Tibial nerve (tissue), 4 donors: ENCODE results near the gene MYCL. TPM values are rescaled to one million over a fixed set of nuclear protein-coding genes. Genes with fewer than 3 reads are reported as not detected.
"Not testable (repeated sequence)": the region's sequence is repeated elsewhere in the genome, so short reads cannot be mapped to it uniquely, and the experiment has no call there.

ENCODE experiments used
- DNase-seq, 2 donors: peaks; one replicate each; pipeline ENCODE4 v3.0.0-alpha.2; 2019; ENCODE audit warnings: low spot score in 2 of 2
- H3K27ac ChIP-seq, 4 donors: fragments of 200-600 bp; sonication (generic) in 3 of 4; one replicate each; pipeline ENCODE4 v1.5.1; 2017 to 2019; ENCODE audit warnings: mild to moderate bottlenecking in 1 of 4
- H3K27me3 ChIP-seq, 2 donors: fragments of 200-600 bp; sonication (generic) in 1 of 2; one replicate each; pipeline versions ENCODE4 v1.5.1 to v1.6.0; 2017 to 2019
- H3K36me3 ChIP-seq, 3 donors: fragments of 200-600 bp; sonication (generic); one replicate each; pipeline ENCODE4 v1.5.1; 2018 to 2019
- H3K4me1 ChIP-seq, 4 donors: fragments of 200-600 bp; sonication (generic) in 3 of 4; one replicate each; pipeline ENCODE4 v1.5.1; 2017 to 2019
- H3K4me3 ChIP-seq, 4 donors: fragments of 200-600 bp; sonication (generic) in 3 of 4; one replicate each; pipeline ENCODE4 v1.5.1; 2017 to 2019; ENCODE audit warnings: mild to moderate bottlenecking in 1 of 4, moderate library complexity in 1 of 4
- H3K9me3 ChIP-seq, 4 donors: fragments of 200-600 bp; sonication (generic) in 3 of 4; one replicate each; pipeline ENCODE4 v1.5.1; 2017 to 2019
- CTCF ChIP-seq, 5 experiments: fragments of 200-600 bp in 3 of 5; fragments of 450-650 bp in 2 of 5; sonication (generic) in 3 of 5; IDR thresholded peaks; one replicate each; pipeline ENCODE4 v1.5.1; 2016 to 2019; ENCODE audit warnings: antibody characterized with exemption in 5 of 5, mild to moderate bottlenecking in 3 of 5, moderate library complexity in 2 of 5
- EP300 ChIP-seq, 2 donors: sonication (generic); formaldehyde crosslinking; IDR thresholded peaks; one replicate each; pipeline ENCODE4 v1.6.1; 2017; ENCODE audit warnings: antibody characterized with exemption in 2 of 2, mild to moderate bottlenecking in 1 of 2
- POLR2A ChIP-seq, 2 donors: fragments of 450-650 bp; IDR thresholded peaks; one replicate each; pipeline ENCODE4 v1.6.1; 2017; ENCODE audit warnings: antibody characterized with exemption in 2 of 2, mild to moderate bottlenecking in 2 of 2, moderate library complexity in 2 of 2
- WGBS, 2 donors: methylation state at CpG; one replicate each; pipeline ENCODE4 v1.1.5; 2018; 5-methylcytosine and 5-hydroxymethylcytosine counted together
- total RNA-seq, 4 donors: library from RNA; depleted of rRNA; stranded (reverse); fragments of >200 nt; gene quantifications; one replicate each; pipeline ENCODE4 v1.1.0, GENCODE V29; 2016

Gene MYCL
- total RNA-seq, 4 donors from 2014 or later = 0.30 to 1.8 (median 0.86) TPM

DNA sequence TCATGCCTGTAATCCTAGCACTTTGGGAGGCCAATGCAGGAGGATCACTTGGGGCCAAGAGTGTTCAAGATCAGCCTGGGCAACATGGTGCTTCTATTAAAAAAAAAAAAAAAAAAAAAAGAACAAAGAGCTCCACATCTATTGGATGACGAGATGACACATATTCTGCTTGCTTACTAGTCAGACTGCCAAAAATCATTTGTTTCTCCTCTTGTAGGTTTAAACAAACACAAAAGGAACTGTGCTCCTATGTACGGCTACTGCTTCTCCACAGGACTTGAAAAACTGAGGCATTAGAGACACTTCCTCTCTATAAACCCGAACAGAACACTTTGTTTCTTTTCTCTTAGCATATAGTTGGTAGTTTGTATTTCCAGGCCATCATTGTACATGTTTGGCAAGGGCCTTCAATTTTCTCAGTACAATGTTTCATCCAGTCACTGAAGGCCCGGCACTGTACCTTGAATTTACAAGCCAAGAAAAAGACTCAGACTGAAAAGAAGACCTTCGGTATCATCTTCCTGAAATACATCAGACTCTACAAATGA, 24.4 kb downstream of the MYCL start:
- DNase-seq = no peak
- H3K36me3 ChIP-seq = no peaks in the 10 kb centered on the region
- no peaks in the 10 kb centered on the region for H3K9me3 ChIP-seq
- peaks cover 3 to 60% (median 13%) of the 10 kb centered on the region in 4 donors for H3K4me1 ChIP-seq
- H3K27me3 ChIP-seq = no peaks in the 10 kb centered on the region
- TF ChIP-seq CTCF (IDR thresholded peaks at IDR 0.05) = no peak
- TF ChIP-seq EP300 (IDR thresholded peaks at IDR 0.05) = no peak
- TF ChIP-seq POLR2A (IDR thresholded peaks at IDR 0.05) = no peak
- no peak overlapping the region for H3K4me3 ChIP-seq
- 59 to 62% methylated on average over 5 of the region's 5 CpGs for WGBS, 2 donors
- no peak overlapping the region for H3K27ac ChIP-seq

- Histone ChIP-seq H3K9me3 (no peaks in the 10 kb centered on the region), H3K27me3 (no peaks in the 10 kb centered on the region), H3K27ac (no peak overlapping the region), H3K4me3 (no peak overlapping the region), H3K4me1 (peaks cover 0 to 48% (median 8%) of the 10 kb centered on the region in 4 donors), H3K36me3 (no peaks in the 10 kb centered on the region)
- TF ChIP-seq CTCF (IDR thresholded peaks at IDR 0.05) (no peak), POLR2A (IDR thresholded peaks at IDR 0.05) (no peak), EP300 (IDR thresholded peaks at IDR 0.05) (no peak)
- no peak for DNase-seq
These were observed 25.6 kb downstream of the MYCL start for GRCh38 chr1:39876144-39876543.

DNA sequence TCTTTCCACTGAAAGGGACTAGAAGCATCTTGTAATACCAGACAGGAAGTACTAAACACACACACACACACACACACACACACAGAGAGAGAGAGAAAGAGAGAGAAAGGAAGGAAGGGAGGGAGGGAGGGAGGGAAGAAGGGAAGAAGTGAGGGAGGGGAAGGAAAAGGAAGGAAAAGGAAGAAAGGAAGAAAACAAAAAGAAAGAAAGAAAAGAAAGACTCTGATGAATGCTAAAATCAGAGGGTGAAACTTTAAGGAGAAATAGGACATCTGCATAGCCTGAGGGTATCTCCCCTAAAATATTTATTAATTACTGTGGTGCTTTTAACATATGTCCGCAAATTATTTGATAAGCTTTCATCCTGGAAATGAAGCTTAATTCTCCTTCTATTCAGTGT, 29.0 kb downstream of the MYCL start:
- Histone ChIP-seq H3K27me3 (no peaks in the 10 kb centered on the region), H3K36me3 (peaks cover 0 to 13% (median 0%) of the 10 kb centered on the region in 3 donors), H3K9me3 (no peaks in the 10 kb centered on the region), H3K4me3 (no peak overlapping the region), H3K4me1 (peaks cover 0 to 22% (median under 1%) of the 10 kb centered on the region in 4 donors), H3K27ac (no peak overlapping the region)
- TF ChIP-seq CTCF (IDR thresholded peaks at IDR 0.05) = no peak
- no peak for TF ChIP-seq POLR2A (IDR thresholded peaks at IDR 0.05)
- TF ChIP-seq EP300 (IDR thresholded peaks at IDR 0.05) = no peak
- WGBS, 2 donors = 95 to 100% methylated on average over 1 of the region's 1 CpG
- DNase-seq = no peak

- Histone ChIP-seq H3K36me3 (peaks cover 0 to 13% (median 0%) of the 10 kb centered on the region in 3 donors), H3K4me1 (peaks cover 0 to 16% (median 0%) of the 10 kb centered on the region in 4 donors), H3K9me3 (no peaks in the 10 kb centered on the region), H3K27ac (no peak overlapping the region), H3K4me3 (no peak overlapping the region), H3K27me3 (no peaks in the 10 kb centered on the region)
- TF ChIP-seq CTCF (IDR thresholded peaks at IDR 0.05) (no peak), POLR2A (IDR thresholded peaks at IDR 0.05) (no peak), EP300 (IDR thresholded peaks at IDR 0.05) (no peak)
- no peak for DNase-seq
These were observed 29.9 kb downstream of the MYCL start for GRCh38 chr1:39871796-39872195.

DNA sequence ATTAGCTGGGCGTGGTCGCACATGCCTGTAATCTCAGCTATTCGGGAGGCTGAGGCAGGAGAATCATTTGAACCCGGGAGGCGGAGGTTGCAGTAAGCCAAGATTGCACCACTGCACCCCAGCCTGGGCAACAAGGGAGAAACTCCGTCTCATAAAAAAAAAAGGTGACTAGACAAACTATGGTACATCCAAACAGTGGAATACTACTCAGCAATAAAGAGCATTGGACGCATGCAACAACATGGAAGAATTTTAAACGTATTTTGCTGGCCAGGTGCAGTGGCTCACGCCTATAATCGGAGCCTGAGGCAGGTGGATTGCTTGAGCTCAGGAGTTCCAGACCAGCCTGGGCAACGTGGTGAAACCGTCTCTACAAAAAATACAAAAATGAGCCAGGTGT, 30.7 kb downstream of the MYCL start:
- not testable (repeated sequence) for H3K4me3 ChIP-seq, H3K27me3 ChIP-seq, H3K27ac ChIP-seq, H3K9me3 ChIP-seq, DNase-seq
- H3K4me1 ChIP-seq = peaks cover 0 to 13% (median 0%) of the 10 kb centered on the region in 4 donors
- peaks cover 0 to 13% (median 0%) of the 10 kb centered on the region in 3 donors for H3K36me3 ChIP-seq
- WGBS, 2 donors = 97 to 98% methylated on average over 12 of the region's 12 CpGs

DNA sequence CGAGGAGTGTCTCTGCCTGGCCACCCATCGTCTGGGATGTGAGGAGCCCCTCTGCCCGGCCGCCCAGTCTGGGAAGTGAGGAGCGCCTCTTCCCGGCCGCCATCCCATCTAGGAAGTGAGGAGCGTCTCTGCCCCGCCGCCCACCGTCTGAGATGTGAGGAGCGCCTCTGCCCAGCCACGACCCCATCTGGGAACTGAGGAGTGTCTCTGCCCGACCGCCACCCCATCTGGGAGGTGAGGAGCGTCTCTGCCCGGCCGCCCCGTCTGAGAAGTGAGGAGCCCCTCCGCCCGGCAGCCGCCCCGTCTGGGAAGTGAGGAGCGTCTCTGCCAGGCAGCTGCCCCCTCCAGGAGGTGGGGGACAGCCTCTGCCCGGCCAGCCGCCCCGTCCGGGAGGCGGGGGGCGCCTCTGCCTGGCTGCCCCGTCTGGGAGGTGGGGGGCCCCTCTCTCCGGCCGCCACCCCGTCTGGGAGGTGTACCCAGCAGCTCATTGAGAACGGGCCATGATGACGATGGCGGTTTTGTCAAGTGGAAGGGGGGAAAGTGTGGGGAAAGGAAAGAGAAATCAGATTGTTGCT, 32.1 kb downstream of the MYCL start:
- not testable (repeated sequence) for DNase-seq, H3K4me3 ChIP-seq, H3K27ac ChIP-seq, H3K27me3 ChIP-seq, H3K4me1 ChIP-seq, H3K9me3 ChIP-seq
- peaks cover 0 to 13% (median 0%) of the 10 kb centered on the region in 3 donors for H3K36me3 ChIP-seq
- WGBS, 2 donors = 97 to 98% methylated on average over 21 to 24 of the region's 37 CpGs
